ENCODE measurements around the gene PTPN14. TPM values are rescaled to one million over a fixed set of nuclear protein-coding genes. Genes with fewer than 3 reads are reported as not detected.

Gene PTPN14
- total and polyA plus RNA-seq, 2 of the 4 experiments (the other 2 are of a cell fraction): 21.5 to 31.7 TPM

DNA sequence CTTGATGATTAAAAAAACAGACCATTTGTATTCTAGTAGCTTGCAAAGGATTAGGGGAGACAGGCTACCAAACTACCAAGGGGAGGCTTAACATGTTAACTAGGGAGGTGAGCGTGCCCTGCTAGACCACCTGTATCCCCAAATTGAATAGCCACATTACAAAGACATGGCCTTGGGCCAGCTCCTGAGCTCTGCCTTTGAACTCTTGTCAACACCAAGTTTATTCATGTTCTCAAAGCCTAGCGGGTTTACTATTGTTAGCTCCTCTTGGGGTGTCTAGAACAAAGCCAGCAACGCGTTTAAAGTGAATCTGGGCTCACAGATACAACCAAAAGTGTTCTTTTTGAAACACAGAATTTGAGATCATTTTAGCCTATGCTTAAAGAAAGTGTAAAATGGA is 234.1 kb downstream of the PTPN14 start:
- Histone ChIP-seq H3K14ac (replicated peaks; ENCODE audit: low read depth, low read length) (no peak overlapping the region), H2BK15ac (ENCODE audit: low read depth, low read length) (no peak overlapping the region), H3K4me2 (ENCODE audit: low read depth, low read length) (no peak overlapping the region), H3K4me1 (ENCODE audit: control insufficient read depth, insufficient read depth, low read length) (peaks cover 2% of the 10 kb centered on the region; the same call in 1 of the 2 replicates), H4K5ac (ENCODE audit: low read depth, low read length) (no peak overlapping the region), H3K18ac (ENCODE audit: low read depth, low read length) (no peak overlapping the region), H2BK120ac (ENCODE audit: low read depth, low read length) (no peak overlapping the region), H4K91ac (ENCODE audit: insufficient read depth, low read depth, low read length) (no peak overlapping the region), H2BK20ac (ENCODE audit: low read depth, low read length) (no peak overlapping the region), H3K9ac (ENCODE audit: low read depth, low read length) (no peak overlapping the region), H3K36me3 (ENCODE audit: control insufficient read depth, insufficient read depth, low read length) (peaks cover 6% of the 10 kb centered on the region), H4K8ac (ENCODE audit: low read depth in 2 of 2, low read length in 2 of 2) (no peak overlapping the region), H3K56ac (ENCODE audit: extremely low read depth, insufficient read depth, low read length) (no peak overlapping the region), H3K79me1 (ENCODE audit: low read depth in 1 of 2, low read length in 2 of 2) (no peaks in the 10 kb centered on the region; a peak in 1 of 4 replicates), H3K9me1 (ENCODE audit: insufficient read depth, low read length) (0 out of 2 replicates have a peak, but pooled peaks cover 3% of the 10 kb centered on the region), H2AK5ac (ENCODE audit: low read depth, low read length) (no peak overlapping the region), H2AFZ (replicated peaks; ENCODE audit: low read length, poor library complexity) (no peak overlapping the region), H3K9me3 (ENCODE audit: control insufficient read depth, insufficient read depth, low read length) (no peaks in the 10 kb centered on the region), H3K27ac (ENCODE audit: insufficient read depth, low read length) (no peak overlapping the region), H3K4me3 (ENCODE audit: insufficient read depth, low read depth, low read length) (no peak overlapping the region), H3K4ac (ENCODE audit: low read depth, low read length) (no peak overlapping the region), H4K20me1 (ENCODE audit: insufficient read depth, low read length) (0 out of 2 replicates have a peak, but pooled peaks cover 4% of the 10 kb centered on the region), H2BK5ac (ENCODE audit: low read depth, low read length, poor library complexity, severe bottlenecking) (no peak overlapping the region), H3K27me3 (ENCODE audit: control insufficient read depth, insufficient read depth, low read length) (no peaks in the 10 kb centered on the region), H3K23ac (ENCODE audit: low read depth, low read length) (no peak overlapping the region), H2AK9ac (replicated peaks; ENCODE audit: low read depth, low read length, poor library complexity) (no peak overlapping the region)
- in situ Hi-C loops (cut with MboI; ENCODE audit: low sequenced_read_pairs) (no loop called here), intact Hi-C loops (cut with micrococcal nuclease) (no loop called here), dilution Hi-C loops (cut with HindIII; ENCODE audit: low sequenced_read_pairs, unreplicated experiment) (no loop called here)
- POLR2A ChIA-PET (ENCODE audit: unreplicated experiment): no interaction called here
- BruUV-seq (replicated peaks): no TSS peak
- no peak for TF ChIP-seq NFE2L2 (IDR thresholded peaks at IDR 0.05; ENCODE audit: low read depth, low read length)
- no peak for TF ChIP-seq CHD1 (IDR thresholded peaks at IDR 0.05; ENCODE audit: low read depth, low read length)
- TF ChIP-seq RFX5 (IDR thresholded peaks at IDR 0.05; ENCODE audit: low read depth, low read length): no peak
- no peak for TF ChIP-seq CTCF (conservative IDR thresholded peaks at IDR 0.05; ENCODE audit: low read depth, low read length)
- TF ChIP-seq SMC3 (IDR thresholded peaks at IDR 0.05; ENCODE audit: low read depth, low read length): no peak
- no peak for TF ChIP-seq FOS (IDR thresholded peaks at IDR 0.05; ENCODE audit: low read depth, low read length)
- no peak for TF ChIP-seq MXI1 (IDR thresholded peaks at IDR 0.05; ENCODE audit: borderline replicate concordance, low read depth, low read length)
- no peak for TF ChIP-seq RAD21 (IDR thresholded peaks at IDR 0.05; ENCODE audit: low read length)
- TF ChIP-seq RCOR1 (IDR thresholded peaks at IDR 0.05; ENCODE audit: insufficient replicate concordance, low read length): no peak
- no peak for TF ChIP-seq ELK1 (IDR thresholded peaks at IDR 0.05; ENCODE audit: borderline replicate concordance, low read depth, low read length)
- no peak for TF ChIP-seq POLR2A (IDR thresholded peaks at IDR 0.05; ENCODE audit: low read depth, low read length)
- no peak for TF ChIP-seq CEBPB (IDR thresholded peaks at IDR 0.05; ENCODE audit: low read depth, low read length)
- TF ChIP-seq MAFK (IDR thresholded peaks at IDR 0.05; ENCODE audit: low read depth, low read length): no peak
- no peak for TF ChIP-seq MAZ (IDR thresholded peaks at IDR 0.05; ENCODE audit: borderline replicate concordance, low read depth, low read length)
- TF ChIP-seq BHLHE40 (IDR thresholded peaks at IDR 0.05; ENCODE audit: low read depth, low read length): no peak
- no peak for TF ChIP-seq USF2 (IDR thresholded peaks at IDR 0.05; ENCODE audit: low read depth, low read length)
- WGBS, 2 experiments (ENCODE audit: extremely low coverage in 2 of 2, insufficient read length in 1 of 2): 79% methylated on average over 3 of the region's 4 CpGs; no CpG with 5 or more reads in 1 of the 2 experiments
- ATAC-seq (ENCODE audit: low read depth) (no peak), DNase-seq (no peak)
- CTCF ChIA-PET: interaction anchor here (0.7 to 2.7 kb wide), 6 partner anchors 10 to 103 kb away, joined by 3 to 16 read pairs (median 6); no protein-coding TSS in a partner anchor

Data from IMR-90 (cell line).